Measurements from ENCODE around the gene SMTN.
A peak's percentile ranks its signal among the peaks of the same experiment; 100 is the strongest.

The SMTN gene

DNA sequence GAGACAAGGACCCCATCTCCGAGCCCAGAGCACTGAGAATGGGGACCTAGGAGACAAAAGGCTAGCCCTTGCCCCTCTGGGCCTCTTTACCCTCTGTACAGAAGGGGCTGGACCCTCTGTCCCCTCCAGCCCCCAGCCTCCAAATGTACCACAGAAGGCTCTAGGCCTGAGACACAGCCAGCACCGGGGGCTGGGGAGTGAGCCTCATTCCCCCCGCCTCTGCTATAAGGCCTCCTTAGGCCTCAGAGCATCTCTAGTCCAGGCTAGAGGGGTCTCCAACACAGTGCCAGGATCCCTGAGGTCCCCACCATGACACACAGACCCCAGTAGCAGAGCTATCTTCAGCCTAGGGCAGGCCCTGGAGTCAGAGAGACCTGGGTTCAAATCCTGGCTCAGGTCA lies 4.8 kb downstream of the SMTN start:
- peak overlapping the region; percentile 74 for H3K4me3 ChIP-seq (ENCODE audit: low read length)
- no peak overlapping the region for H3K27ac ChIP-seq (ENCODE audit: low read length)
- peaks cover 23% of the 10 kb centered on the region for H3K4me1 ChIP-seq (ENCODE audit: control insufficient read depth, low read depth, low read length)
- no peaks in the 10 kb centered on the region for H3K9me3 ChIP-seq (ENCODE audit: control insufficient read depth, low read depth, low read length)
- no peaks in the 10 kb centered on the region for H3K36me3 ChIP-seq (ENCODE audit: control insufficient read depth, low read depth, low read length)
- peak overlapping the region; percentile 87 for H3K9ac ChIP-seq (ENCODE audit: low read length)
- H3K27me3 ChIP-seq (ENCODE audit: control insufficient read depth, insufficient read depth, low read length) = peaks cover 11% of the 10 kb centered on the region

DNA sequence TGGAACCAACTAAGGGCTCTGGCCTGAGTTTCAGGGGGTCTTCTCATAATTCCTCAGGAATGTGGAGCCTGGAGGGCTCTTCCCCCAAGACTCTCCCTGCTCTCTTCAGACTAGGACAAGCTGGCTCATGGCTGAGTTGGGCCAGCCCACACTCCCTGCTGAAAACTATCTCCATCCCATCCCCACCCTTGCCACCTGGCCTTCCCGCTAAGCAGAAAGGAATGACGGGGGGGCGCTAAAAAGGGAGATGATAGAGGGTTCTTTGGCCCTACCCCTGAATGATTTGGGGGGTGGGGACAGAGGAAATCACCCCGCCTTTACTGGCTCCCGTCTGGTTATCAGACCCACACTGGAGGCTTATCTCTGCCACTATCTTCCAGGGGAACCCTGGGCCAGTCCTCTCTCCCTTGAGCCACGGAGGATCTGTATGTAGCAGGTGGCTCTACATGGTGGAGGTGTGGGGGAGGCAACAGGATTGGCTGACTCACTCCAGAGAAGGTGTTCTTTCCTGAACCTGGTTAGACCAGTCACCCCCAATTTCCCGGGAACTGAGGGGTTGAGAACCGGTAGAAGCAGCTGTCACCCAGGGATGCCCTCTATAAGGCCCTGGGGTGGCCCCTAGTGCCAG lies 5.7 kb downstream of the SMTN start:
- Histone ChIP-seq H3K27me3 (ENCODE audit: control insufficient read depth, insufficient read depth, low read length) (peaks cover 6% of the 10 kb centered on the region), H3K4me3 (ENCODE audit: low read length) (no peak overlapping the region), H3K9me3 (ENCODE audit: control insufficient read depth, low read depth, low read length) (no peaks in the 10 kb centered on the region), H3K9ac (ENCODE audit: low read length) (no peak overlapping the region), H3K27ac (ENCODE audit: low read length) (no peak overlapping the region), H3K4me1 (ENCODE audit: control insufficient read depth, low read depth, low read length) (peaks cover 18% of the 10 kb centered on the region), H3K36me3 (ENCODE audit: control insufficient read depth, low read depth, low read length) (no peaks in the 10 kb centered on the region)

DNA sequence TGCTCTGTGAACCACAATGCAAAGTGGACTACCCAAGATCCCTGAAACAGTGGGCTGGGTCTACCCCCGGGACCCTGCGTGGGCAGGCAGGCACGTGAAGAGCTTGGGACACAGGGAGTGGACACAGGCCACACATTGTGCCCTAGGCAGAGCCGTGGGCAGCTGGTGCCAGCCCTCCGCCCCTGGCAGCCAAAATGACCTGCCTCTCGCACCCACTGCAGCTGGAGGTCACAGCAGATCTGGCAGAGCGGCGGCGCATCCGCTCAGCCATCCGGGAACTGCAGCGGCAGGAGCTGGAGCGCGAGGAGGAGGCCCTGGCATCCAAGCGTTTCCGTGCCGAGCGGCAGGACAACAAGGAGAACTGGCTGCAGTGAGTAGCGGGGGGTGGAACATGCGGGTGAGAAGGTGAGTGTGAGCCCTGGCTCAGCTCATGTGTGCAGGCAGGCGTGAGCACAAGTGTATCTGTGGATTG lies 6.7 kb downstream of the SMTN start:
- H3K27ac ChIP-seq (ENCODE audit: low read length) = no peak overlapping the region
- H3K4me1 ChIP-seq (ENCODE audit: control insufficient read depth, low read depth, low read length) = peaks cover 17% of the 10 kb centered on the region
- H3K9me3 ChIP-seq (ENCODE audit: control insufficient read depth, low read depth, low read length) = no peaks in the 10 kb centered on the region
- H3K4me3 ChIP-seq (ENCODE audit: low read length) = no peak overlapping the region
- no peaks in the 10 kb centered on the region for H3K27me3 ChIP-seq (ENCODE audit: control insufficient read depth, insufficient read depth, low read length)
- no peaks in the 10 kb centered on the region for H3K36me3 ChIP-seq (ENCODE audit: control insufficient read depth, low read depth, low read length)
- no peak overlapping the region for H3K9ac ChIP-seq (ENCODE audit: low read length)

DNA sequence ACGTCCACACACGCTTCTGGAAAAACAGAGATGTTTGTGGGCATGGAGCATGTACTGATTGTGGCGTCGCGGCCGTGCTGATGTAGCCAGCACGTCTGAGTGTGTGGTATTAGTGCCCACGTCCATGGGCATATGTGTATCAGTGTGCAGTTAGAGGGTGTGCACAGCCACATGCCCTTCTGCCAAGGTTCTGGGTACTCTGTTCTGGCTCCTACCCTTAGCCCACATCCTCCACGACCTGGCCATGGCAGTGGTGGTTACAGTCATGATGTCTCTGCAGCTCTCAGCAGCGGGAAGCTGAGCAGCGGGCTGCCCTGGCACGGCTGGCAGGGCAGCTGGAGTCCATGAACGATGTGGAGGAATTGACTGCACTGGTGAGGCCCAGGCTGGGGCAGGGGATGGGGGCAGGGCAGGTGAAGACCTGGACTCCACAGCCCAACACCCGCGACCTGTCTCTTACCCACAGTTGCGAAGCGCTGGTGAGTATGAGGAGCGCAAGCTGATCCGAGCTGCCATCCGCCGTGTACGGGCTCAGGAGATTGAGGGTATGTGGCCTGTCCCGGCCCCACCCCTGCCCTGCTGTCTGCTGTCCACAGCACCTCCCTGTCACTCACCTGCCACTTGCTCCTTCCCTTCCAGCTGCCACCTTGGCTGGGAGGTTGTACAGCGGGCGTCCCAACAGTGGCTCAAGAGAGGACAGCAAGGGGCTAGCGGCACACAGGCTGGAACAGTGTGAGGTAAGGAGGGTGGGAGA lies 7.3 kb downstream of the SMTN start:
- peaks cover 13% of the 10 kb centered on the region for H3K4me1 ChIP-seq (ENCODE audit: control insufficient read depth, low read depth, low read length)
- no peaks in the 10 kb centered on the region for H3K27me3 ChIP-seq (ENCODE audit: control insufficient read depth, insufficient read depth, low read length)
- no peaks in the 10 kb centered on the region for H3K9me3 ChIP-seq (ENCODE audit: control insufficient read depth, low read depth, low read length)
- H3K4me3 ChIP-seq (ENCODE audit: low read length) = no peak overlapping the region
- H3K36me3 ChIP-seq (ENCODE audit: control insufficient read depth, low read depth, low read length) = no peaks in the 10 kb centered on the region
- no peak overlapping the region for H3K9ac ChIP-seq (ENCODE audit: low read length)
- no peak overlapping the region for H3K27ac ChIP-seq (ENCODE audit: low read length)

DNA sequence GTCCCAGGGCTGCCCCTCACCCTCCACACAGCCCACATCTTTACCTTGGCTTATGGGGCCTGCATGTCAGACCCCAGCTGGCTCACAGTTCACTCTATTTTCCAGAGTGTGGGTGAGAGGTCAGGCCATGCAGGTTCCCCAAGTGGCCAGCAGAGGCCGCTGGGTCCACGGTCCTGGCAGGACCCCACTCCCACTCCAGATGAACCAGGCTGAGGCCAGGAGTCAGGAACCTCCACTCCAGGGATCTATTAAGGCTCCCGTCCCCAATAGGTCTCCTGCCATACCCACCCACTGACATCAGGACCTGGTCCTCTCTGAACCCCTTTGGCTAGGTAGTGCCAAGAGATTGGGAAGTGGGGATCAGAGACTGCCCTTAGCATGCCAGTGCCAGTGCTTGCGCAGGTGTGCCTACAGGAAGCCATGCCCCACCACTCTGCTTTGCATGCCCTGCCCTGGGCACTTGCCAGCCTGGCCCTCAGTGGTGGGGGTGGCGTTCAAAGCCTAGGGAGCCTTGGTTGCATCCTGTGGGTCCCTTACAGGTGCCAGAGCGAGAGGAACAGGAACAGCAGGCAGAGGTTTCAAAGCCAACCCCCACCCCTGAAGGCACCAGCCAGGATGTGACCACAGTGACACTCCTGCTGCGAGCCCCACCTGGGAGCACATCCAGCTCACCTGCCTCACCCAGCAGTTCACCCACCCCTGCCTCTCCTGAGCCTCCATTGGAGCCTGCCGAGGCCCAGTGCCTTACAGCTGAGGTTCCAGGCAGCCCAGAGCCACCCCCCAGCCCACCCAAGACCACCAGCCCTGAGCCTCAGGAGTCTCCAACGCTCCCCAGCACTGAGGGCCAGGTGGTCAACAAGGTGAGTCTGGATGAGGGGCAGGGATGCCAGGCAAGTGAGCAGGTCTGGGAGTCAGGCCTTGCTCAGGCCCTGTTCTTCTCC lies 8.3 kb downstream of the SMTN start:
- H3K36me3 ChIP-seq (ENCODE audit: control insufficient read depth, low read depth, low read length) = no peaks in the 10 kb centered on the region
- no peak overlapping the region for H3K9ac ChIP-seq (ENCODE audit: low read length)
- H3K4me1 ChIP-seq (ENCODE audit: control insufficient read depth, low read depth, low read length) = peaks cover 4% of the 10 kb centered on the region
- H3K27ac ChIP-seq (ENCODE audit: low read length) = no peak overlapping the region
- no peaks in the 10 kb centered on the region for H3K9me3 ChIP-seq (ENCODE audit: control insufficient read depth, low read depth, low read length)
- H3K4me3 ChIP-seq (ENCODE audit: low read length) = no peak overlapping the region
- no peaks in the 10 kb centered on the region for H3K27me3 ChIP-seq (ENCODE audit: control insufficient read depth, insufficient read depth, low read length)

DNA sequence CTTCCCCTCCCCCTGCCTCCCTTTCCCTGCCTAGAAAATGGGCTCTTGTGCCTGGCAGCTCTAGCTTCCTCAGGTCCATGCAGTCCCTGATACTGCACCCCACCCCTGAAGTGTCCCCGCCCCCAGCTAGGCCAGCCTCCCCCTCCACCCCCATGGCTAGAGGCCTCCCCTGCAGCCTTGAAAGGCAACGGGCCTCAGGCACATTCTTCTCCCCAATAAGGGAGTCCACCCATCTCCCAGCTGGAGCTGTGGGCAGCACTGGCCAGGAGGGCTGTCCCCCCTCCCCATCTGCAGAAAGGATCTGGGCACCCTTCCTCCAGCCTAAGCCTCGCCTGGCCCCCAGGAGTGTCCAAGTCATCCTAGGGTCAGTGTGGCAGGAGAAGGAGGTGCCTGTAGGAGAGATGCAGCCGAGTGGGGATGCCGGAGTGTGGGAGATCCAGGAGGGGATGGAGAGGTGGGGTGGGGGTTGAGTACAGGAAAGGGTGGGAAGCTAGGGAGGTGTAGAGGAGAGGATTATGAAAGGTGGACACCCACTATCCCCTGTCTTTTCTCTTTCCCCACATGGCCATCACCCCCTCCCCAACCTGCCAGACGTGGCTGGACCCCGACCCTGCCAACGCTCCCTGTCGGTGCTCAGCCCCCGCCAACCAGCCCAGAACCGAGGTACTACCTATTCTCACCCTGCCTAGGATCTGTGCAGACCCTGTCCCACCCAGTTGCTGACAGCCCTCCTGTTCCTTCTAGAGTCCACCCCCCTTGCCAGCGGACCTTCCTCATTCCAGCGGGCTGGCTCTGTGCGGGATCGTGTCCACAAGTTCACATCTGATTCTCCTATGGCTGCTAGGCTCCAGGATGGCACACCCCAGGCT lies 9.3 kb downstream of the SMTN start:
- Histone ChIP-seq H3K9me3 (ENCODE audit: control insufficient read depth, low read depth, low read length) (no peaks in the 10 kb centered on the region), H3K9ac (ENCODE audit: low read length) (no peak overlapping the region), H3K27ac (ENCODE audit: low read length) (no peak overlapping the region), H3K27me3 (ENCODE audit: control insufficient read depth, insufficient read depth, low read length) (no peaks in the 10 kb centered on the region), H3K4me1 (ENCODE audit: control insufficient read depth, low read depth, low read length) (peaks cover 4% of the 10 kb centered on the region), H3K4me3 (ENCODE audit: low read length) (no peak overlapping the region), H3K36me3 (ENCODE audit: control insufficient read depth, low read depth, low read length) (no peaks in the 10 kb centered on the region)

DNA sequence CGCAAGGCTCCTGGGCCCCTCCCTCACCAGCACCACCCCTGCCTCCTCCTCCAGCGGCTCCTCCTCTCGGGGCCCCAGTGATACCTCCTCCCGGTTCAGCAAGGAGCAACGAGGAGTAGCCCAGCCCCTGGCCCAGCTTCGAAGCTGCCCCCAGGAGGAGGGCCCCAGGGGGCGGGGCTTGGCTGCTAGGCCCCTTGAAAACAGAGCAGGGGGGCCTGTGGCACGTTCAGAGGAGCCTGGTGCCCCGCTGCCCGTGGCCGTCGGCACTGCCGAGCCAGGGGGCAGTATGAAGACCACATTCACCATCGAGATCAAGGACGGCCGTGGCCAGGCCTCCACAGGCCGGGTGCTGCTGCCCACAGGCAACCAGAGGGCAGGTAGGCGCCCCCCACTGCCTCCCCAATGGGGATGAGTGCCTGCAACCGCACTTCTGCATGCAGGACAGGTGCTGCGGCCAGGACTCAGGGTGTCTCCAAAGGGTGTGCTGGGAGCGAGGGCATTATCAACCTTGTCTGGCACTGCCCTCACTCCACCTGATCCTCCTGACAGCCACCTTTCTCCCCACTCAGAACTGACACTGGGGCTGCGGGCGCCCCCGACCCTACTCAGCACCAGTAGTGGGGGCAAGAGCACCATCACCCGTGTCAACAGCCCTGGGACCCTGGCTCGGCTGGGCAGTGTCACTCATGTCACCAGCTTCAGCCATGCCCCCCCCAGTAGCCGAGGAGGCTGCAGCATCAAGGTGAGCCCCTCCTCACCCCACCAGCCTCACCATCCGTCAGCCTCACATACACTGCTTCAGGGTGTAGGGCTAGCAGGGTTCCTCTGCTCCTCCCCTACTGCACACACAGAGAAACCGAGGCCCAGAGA lies 10.2 kb downstream of the SMTN start:
- Histone ChIP-seq H3K27ac (ENCODE audit: low read length) (no peak overlapping the region), H3K9me3 (ENCODE audit: control insufficient read depth, low read depth, low read length) (no peaks in the 10 kb centered on the region), H3K9ac (ENCODE audit: low read length) (no peak overlapping the region), H3K4me1 (ENCODE audit: control insufficient read depth, low read depth, low read length) (no peaks in the 10 kb centered on the region), H3K27me3 (ENCODE audit: control insufficient read depth, insufficient read depth, low read length) (no peaks in the 10 kb centered on the region), H3K36me3 (ENCODE audit: control insufficient read depth, low read depth, low read length) (no peaks in the 10 kb centered on the region), H3K4me3 (ENCODE audit: low read length) (no peak overlapping the region)

DNA sequence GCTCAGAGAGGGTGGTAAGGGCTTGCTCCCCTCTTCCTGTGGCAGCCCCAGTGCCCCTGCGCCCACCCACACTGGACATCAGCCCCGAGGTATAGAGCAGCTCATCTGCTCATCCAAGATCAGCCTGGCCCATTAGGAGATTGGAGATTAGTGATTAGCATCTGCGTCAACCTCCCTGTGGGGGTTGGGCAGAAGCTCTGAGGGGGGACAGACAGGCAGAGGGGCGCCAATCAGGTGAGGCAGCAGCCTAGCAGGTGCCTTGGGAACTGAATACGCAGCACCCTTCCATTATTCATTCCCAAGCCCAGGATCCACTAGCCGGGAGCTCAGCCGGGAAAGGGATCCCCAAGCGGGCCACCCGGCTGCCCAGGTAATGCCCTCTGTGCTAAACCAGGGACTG lies 11.0 kb downstream of the SMTN start:
- no peaks in the 10 kb centered on the region for H3K27me3 ChIP-seq (ENCODE audit: control insufficient read depth, insufficient read depth, low read length)
- H3K36me3 ChIP-seq (ENCODE audit: control insufficient read depth, low read depth, low read length) = no peaks in the 10 kb centered on the region
- H3K27ac ChIP-seq (ENCODE audit: low read length) = no peak overlapping the region
- H3K4me3 ChIP-seq (ENCODE audit: low read length) = no peak overlapping the region
- no peaks in the 10 kb centered on the region for H3K4me1 ChIP-seq (ENCODE audit: control insufficient read depth, low read depth, low read length)
- no peak overlapping the region for H3K9ac ChIP-seq (ENCODE audit: low read length)
- H3K9me3 ChIP-seq (ENCODE audit: control insufficient read depth, low read depth, low read length) = no peaks in the 10 kb centered on the region

DNA sequence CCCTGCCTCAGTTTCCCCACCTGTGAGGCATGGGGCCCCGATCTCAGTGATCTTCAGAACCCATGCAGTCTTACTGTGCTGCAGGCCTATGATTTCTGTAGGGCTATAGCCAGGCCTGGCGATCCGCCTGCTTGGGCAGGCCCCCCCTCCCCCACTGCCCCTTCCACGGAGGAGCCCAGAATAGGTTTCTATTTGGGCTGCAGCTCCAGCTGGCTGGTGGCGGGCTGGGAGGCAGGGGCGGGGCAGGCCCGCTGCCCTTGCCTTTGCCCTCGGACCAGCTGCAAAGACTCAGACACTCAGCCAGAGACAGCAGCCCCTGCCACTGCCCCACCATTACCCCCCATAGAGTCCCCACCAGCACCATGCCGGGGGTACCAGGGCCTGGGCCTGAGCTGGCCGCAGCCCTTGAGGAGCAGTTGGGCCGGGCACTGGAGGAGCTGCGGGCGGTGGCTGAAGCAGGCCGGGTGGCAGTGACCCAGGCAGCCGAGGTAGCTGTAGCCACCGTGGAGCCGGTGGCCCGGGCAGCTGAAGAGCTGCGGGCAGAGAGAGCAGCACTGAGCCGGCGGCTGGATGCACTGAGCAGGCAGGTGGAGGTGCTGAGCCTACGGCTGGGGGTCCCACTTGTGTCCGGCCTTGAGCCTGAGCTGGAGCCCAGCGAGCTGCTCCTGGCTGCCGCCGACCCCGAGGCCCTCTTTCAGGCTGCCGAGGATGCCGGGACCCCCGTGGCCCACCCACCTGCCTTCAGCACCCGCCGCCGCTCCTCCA lies 12.2 kb downstream of the SMTN start:
- H3K4me3 ChIP-seq (ENCODE audit: low read length) = no peak overlapping the region
- H3K9ac ChIP-seq (ENCODE audit: low read length) = no peak overlapping the region
- no peak overlapping the region for H3K27ac ChIP-seq (ENCODE audit: low read length)
- no peaks in the 10 kb centered on the region for H3K9me3 ChIP-seq (ENCODE audit: control insufficient read depth, low read depth, low read length)
- H3K27me3 ChIP-seq (ENCODE audit: control insufficient read depth, insufficient read depth, low read length) = no peaks in the 10 kb centered on the region
- no peaks in the 10 kb centered on the region for H3K36me3 ChIP-seq (ENCODE audit: control insufficient read depth, low read depth, low read length)
- H3K4me1 ChIP-seq (ENCODE audit: control insufficient read depth, low read depth, low read length) = peaks cover 4% of the 10 kb centered on the region
